HepG2 (cell line): ENCODE measurements around the gene RAB6A. TPM values are rescaled to one million over a fixed set of nuclear protein-coding genes. Genes with fewer than 3 reads are reported as not detected.

ENCODE experiments used
- ATAD3A ChIP-seq: sonication (generic); formaldehyde crosslinking; IDR thresholded peaks from 2 replicates; pipeline ENCODE4 v1.4.0; 2020; ENCODE audit warnings: missing genetic modification reagents
- BRD4 ChIP-seq: sonication (generic); formaldehyde crosslinking; IDR thresholded peaks from 2 replicates; pipeline ENCODE4 v1.4.0; 2020; ENCODE audit warnings: missing genetic modification reagents
- MIER2 ChIP-seq: IDR thresholded peaks from 2 replicates; pipeline ENCODE4 v1.6.1; 2016; ENCODE audit warnings: missing biosample characterization, missing genetic modification reagents
- RBM22 ChIP-seq: fragments of 200-400 bp; formaldehyde crosslinking; optimal IDR thresholded peaks from 2 replicates; pipeline ENCODE3; 2017; ENCODE audit warnings: mild to moderate bottlenecking, low read length, moderate library complexity
- ZNF230 ChIP-seq: sonication (generic); formaldehyde crosslinking; IDR thresholded peaks from 2 replicates; pipeline ENCODE4 v1.4.0; 2020; ENCODE audit warnings: mild to moderate bottlenecking, missing genetic modification reagents
- ZNF337 ChIP-seq: sonication (generic); formaldehyde crosslinking; IDR thresholded peaks from 2 replicates; pipeline ENCODE4 v1.5.1; 2020; ENCODE audit warnings: missing genetic modification reagents, low read depth, mild to moderate bottlenecking, borderline replicate concordance
- ZNF441 ChIP-seq: sonication (generic); formaldehyde crosslinking; IDR thresholded peaks from 2 replicates; pipeline ENCODE4 v1.7.0; 2021; ENCODE audit warnings: missing genetic modification reagents, borderline replicate concordance
- ZNF567 ChIP-seq: sonication (generic); formaldehyde crosslinking; IDR thresholded peaks from 2 replicates; pipeline ENCODE4 v1.8.1; 2023; ENCODE audit warnings: mild to moderate bottlenecking, missing genetic modification reagents, borderline replicate concordance
- ZNF777 ChIP-seq: sonication (generic); formaldehyde crosslinking; IDR thresholded peaks from 2 replicates; pipeline ENCODE4 v1.4.0; 2020; ENCODE audit warnings: missing genetic modification reagents
- polyA plus RNA-seq, 8 experiments: library from polyadenylated mRNA; depleted of rRNA in 3 of 8; stranded (reverse) in 7 of 8; unstranded in 1 of 8; fragments of >200 nt; fragmentation: Illumina TruSeq in 4 of 8; extraction: Trizol in 4 of 8; gene quantifications; 2 replicates each; pipeline versions ENCODE4 v1.2.1 to v1.2.3, GENCODE V29; 2011 to 2016; ENCODE audit warnings: low read depth in 4 of 8, missing spikeins in 1 of 8, mixed read lengths in 1 of 8; ENCODE audit not compliant: insufficient read depth in 1 of 8
- total RNA-seq, 5 experiments: library from RNA; depleted of rRNA; stranded (reverse); fragments of >200 nt; fragmentation: Illumina TruSeq; extraction: Trizol; gene quantifications; 2 replicates each; pipeline ENCODE4 v1.2.3, GENCODE V29; 2016; ENCODE audit warnings: low read depth in 1 of 5
- TF ChIP-seq, protein P1 (sequence below): sonication (generic); formaldehyde crosslinking; IDR thresholded peaks from 2 replicates; pipeline ENCODE4 v1.4.0; 2020; ENCODE audit warnings: missing genetic modification reagents
- TF ChIP-seq, protein P2 (sequence below), 2 experiments: sonication (generic) in 1 of 2; formaldehyde crosslinking in 1 of 2; IDR thresholded peaks; 2 replicates each; pipeline versions ENCODE4 v1.5.1 to v1.6.1; 2011 to 2020; ENCODE audit warnings: borderline replicate concordance in 1 of 2, low read depth in 1 of 2, low read length in 1 of 2, mild to moderate bottlenecking in 1 of 2, missing genetic modification reagents in 1 of 2, moderate library complexity in 1 of 2
- TF ChIP-seq, protein P3 (sequence below): sonication (generic); formaldehyde crosslinking; IDR thresholded peaks from 2 replicates; pipeline ENCODE4 v1.4.0; 2020; ENCODE audit warnings: missing genetic modification reagents
- TF ChIP-seq, protein P4 (sequence below): sonication (generic); formaldehyde crosslinking; IDR thresholded peaks from 2 replicates; pipeline ENCODE4 v1.4.0; 2020; ENCODE audit warnings: low read depth, mild to moderate bottlenecking, missing genetic modification reagents
- TF ChIP-seq, protein P5 (sequence below): sonication (generic); formaldehyde crosslinking; IDR thresholded peaks from 2 replicates; pipeline ENCODE4 v1.5.0; 2020; ENCODE audit warnings: mild to moderate bottlenecking, missing genetic modification reagents, borderline replicate concordance
- TF ChIP-seq, protein P6 (sequence below): sonication (generic); formaldehyde crosslinking; IDR thresholded peaks from 2 replicates; pipeline ENCODE4 v1.8.0; 2022; ENCODE audit warnings: mild to moderate bottlenecking, missing genetic modification reagents, moderate library complexity

The RAB6A gene
- total and polyA plus RNA-seq, 2 of the 13 experiments (the other 11 are each of a cell fraction or from before 2014, with no cell fraction given) = 74.3 to 121 TPM

DNA sequence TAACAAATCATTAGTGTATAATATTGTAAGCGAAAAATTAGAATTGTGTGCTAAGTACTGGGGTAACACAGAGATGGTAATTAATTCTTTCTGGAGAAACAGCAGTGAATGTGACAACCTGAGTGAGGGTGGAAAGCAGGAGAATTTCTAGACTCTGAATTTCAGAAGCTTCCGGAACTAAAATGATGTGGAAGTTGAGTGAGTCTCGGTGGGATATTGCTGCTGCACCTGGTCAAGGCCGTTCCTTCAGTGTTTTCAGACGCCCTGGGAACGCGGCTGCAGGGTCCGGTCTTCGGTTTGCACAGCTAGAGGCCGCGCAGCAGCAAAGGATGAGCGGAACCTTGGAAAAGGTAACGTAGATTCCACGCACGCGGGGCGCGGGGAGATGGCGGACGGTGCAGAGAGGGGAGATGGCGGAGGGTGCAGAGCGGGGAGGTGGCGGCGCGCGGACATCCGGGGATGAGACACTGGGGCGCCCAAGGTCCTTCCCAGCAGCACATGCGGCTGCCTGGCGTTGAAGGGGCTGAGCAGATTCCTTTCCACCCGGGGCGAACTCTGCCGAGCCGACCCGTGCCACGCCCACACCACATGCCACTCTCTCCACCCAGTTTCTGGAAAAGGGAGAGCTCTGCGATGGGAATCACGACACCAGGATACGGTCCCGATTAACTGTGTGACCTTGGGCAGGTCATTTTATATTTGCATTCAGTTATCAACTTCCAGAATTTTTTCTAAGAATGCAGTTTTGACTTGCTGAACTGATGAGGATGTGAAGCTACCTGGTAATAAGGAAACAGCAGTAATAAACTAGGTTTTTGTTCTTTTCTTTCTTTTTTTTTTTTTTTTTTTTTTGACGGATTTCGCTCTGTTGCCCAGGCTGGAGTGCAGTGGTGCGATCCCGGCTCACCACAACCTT lies 27.0 kb upstream of the RAB6A start, which contains the start of gene MRPL48 (continued):
- peak; percentile 75; the same call in 1 of the 2 replicates for TF ChIP-seq ZNF441 (CRISPR knock-in tag)
- no peak for TF ChIP-seq ATAD3A (CRISPR knock-in tag)
- TF ChIP-seq ZNF337 = peak; percentile 71; the same call in 1 of the 2 replicates
- TF ChIP-seq, protein P1, sequence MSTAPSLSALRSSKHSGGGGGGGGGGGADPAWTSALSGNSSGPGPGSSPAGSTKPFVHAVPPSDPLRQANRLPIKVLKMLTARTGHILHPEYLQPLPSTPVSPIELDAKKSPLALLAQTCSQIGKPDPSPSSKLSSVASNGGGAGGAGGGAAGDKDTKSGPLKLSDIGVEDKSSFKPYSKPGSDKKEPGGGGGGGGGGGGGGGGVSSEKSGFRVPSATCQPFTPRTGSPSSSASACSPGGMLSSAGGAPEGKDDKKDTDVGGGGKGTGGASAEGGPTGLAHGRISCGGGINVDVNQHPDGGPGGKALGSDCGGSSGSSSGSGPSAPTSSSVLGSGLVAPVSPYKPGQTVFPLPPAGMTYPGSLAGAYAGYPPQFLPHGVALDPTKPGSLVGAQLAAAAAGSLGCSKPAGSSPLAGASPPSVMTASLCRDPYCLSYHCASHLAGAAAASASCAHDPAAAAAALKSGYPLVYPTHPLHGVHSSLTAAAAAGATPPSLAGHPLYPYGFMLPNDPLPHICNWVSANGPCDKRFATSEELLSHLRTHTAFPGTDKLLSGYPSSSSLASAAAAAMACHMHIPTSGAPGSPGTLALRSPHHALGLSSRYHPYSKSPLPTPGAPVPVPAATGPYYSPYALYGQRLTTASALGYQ (CRISPR knock-in tag) = 0 out of 2 replicates have a peak, but pooled peaks have one; percentile 32
- TF ChIP-seq, protein P2, sequence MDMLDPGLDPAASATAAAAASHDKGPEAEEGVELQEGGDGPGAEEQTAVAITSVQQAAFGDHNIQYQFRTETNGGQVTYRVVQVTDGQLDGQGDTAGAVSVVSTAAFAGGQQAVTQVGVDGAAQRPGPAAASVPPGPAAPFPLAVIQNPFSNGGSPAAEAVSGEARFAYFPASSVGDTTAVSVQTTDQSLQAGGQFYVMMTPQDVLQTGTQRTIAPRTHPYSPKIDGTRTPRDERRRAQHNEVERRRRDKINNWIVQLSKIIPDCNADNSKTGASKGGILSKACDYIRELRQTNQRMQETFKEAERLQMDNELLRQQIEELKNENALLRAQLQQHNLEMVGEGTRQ (IDR thresholded peaks at IDR 0.05; ENCODE audit: low read depth, low read length) = no peak
- TF ChIP-seq, protein P2 (CRISPR knock-in tag; IDR thresholded peaks at IDR 0.05; ENCODE audit: borderline replicate concordance) = peak; percentile 56
- TF ChIP-seq, protein P3, sequence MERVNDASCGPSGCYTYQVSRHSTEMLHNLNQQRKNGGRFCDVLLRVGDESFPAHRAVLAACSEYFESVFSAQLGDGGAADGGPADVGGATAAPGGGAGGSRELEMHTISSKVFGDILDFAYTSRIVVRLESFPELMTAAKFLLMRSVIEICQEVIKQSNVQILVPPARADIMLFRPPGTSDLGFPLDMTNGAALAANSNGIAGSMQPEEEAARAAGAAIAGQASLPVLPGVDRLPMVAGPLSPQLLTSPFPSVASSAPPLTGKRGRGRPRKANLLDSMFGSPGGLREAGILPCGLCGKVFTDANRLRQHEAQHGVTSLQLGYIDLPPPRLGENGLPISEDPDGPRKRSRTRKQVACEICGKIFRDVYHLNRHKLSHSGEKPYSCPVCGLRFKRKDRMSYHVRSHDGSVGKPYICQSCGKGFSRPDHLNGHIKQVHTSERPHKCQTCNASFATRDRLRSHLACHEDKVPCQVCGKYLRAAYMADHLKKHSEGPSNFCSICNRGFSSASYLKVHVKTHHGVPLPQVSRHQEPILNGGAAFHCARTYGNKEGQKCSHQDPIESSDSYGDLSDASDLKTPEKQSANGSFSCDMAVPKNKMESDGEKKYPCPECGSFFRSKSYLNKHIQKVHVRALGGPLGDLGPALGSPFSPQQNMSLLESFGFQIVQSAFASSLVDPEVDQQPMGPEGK (CRISPR knock-in tag) = peak; percentile 66
- peak; percentile 95 for TF ChIP-seq ZNF230 (CRISPR knock-in tag)
- TF ChIP-seq ZNF567 (CRISPR knock-in tag) = no peak
- TF ChIP-seq RBM22 = peak; percentile 82
- TF ChIP-seq ZNF777 = peak; percentile 32; the same call in 1 of the 2 replicates
- TF ChIP-seq BRD4 (CRISPR knock-in tag) = peak; percentile 94
- peak; percentile 54; the same call in 1 of the 2 replicates for TF ChIP-seq MIER2 (CRISPR knock-in tag)
- TF ChIP-seq, protein P4, sequence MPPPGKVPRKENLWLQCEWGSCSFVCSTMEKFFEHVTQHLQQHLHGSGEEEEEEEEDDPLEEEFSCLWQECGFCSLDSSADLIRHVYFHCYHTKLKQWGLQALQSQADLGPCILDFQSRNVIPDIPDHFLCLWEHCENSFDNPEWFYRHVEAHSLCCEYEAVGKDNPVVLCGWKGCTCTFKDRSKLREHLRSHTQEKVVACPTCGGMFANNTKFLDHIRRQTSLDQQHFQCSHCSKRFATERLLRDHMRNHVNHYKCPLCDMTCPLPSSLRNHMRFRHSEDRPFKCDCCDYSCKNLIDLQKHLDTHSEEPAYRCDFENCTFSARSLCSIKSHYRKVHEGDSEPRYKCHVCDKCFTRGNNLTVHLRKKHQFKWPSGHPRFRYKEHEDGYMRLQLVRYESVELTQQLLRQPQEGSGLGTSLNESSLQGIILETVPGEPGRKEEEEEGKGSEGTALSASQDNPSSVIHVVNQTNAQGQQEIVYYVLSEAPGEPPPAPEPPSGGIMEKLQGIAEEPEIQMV (CRISPR knock-in tag) = peak; percentile 89
- TF ChIP-seq, protein P5, sequence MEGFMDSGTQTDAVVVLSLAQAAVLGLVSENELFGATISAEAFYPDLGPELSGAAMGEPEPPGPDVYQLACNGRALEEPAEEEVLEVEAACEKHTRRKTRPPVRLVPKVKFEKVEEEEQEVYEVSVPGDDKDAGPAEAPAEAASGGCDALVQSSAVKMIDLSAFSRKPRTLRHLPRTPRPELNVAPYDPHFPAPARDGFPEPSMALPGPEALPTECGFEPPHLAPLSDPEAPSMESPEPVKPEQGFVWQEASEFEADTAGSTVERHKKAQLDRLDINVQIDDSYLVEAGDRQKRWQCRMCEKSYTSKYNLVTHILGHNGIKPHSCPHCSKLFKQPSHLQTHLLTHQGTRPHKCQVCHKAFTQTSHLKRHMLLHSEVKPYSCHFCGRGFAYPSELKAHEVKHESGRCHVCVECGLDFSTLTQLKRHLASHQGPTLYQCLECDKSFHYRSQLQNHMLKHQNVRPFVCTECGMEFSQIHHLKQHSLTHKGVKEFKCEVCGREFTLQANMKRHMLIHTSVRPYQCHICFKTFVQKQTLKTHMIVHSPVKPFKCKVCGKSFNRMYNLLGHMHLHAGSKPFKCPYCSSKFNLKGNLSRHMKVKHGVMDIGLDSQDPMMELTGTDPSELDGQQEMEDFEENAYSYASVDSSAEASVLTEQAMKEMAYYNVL (CRISPR knock-in tag) = no peak; the same call in 1 of the 2 replicates
- TF ChIP-seq, protein P6, sequence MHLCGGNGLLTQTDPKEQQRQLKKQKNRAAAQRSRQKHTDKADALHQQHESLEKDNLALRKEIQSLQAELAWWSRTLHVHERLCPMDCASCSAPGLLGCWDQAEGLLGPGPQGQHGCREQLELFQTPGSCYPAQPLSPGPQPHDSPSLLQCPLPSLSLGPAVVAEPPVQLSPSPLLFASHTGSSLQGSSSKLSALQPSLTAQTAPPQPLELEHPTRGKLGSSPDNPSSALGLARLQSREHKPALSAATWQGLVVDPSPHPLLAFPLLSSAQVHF (CRISPR knock-in tag) = peak; percentile 61; the same call in 1 of the 2 replicates
